HG03097 (cell line): Measurements from ENCODE around the gene DERA.
"Not testable (repeated sequence)": the region's sequence is repeated elsewhere in the genome, so short reads cannot be mapped to it uniquely, and the experiment has no call there.

Experiments
- ATAC-seq: cut with Tn5 transposase; IDR thresholded peaks from one replicate; pipeline ENCODE4 v1.9.1; 2021; ENCODE audit not compliant: unreplicated experiment, low FRiP score

DERA gene

DNA sequence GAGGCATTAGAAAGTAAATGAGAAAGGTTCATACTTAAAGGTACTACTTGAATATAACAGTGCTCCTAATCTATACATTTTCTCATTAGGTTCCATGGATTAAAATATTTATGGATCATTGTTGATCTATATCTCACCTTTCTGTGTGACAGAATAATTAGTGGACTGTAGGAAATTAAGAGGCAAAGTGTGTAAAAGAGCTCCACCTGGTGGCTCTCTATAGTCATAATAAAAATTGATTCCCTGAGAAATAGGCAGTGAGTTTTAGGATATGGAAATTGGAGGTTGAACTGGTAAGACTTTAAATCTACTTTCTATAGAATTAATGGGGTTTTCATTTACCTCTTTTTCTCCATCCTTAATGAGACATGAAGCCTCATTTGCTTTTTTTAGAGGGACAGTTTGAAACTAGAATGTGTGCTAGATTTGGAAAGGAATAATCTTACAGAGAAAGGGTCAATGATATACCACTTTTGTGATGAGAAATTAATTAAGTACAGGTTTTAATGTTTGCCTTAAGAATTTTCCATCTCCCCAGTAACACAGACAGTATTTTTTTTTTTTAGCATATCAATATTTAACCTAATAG is 11.8 kb upstream of the DERA start:
- ATAC-seq = peak; percentile 49

- no peak for ATAC-seq
Measured at GRCh38 chr12:15904378-15904920, 6.7 kb upstream of the DERA start.

DNA sequence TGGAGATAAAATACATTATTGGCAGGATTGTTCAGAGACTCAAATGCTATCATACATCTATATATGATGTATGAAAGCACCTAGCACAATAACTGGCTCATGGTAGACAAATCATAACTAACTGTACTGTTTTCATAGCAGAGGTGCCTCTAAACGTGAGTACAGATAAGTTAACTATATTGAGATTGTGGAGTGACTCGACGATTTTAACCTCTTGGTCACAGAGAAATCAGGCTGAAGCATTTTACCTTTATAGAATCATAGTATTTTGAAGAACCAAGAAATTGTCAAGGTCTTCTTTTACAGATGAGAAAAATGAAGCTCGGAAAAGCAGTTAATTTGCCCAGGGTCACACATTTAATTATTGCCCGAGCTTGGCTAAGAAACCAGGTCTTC is 666 bp upstream of the DERA start:
- no peak for ATAC-seq

- not testable (repeated sequence) for ATAC-seq
Measured at GRCh38 chr12:15911931-15912330, 799 bp downstream of the DERA start.

GRCh38 chr12:15914131-15914530 is 3.0 kb downstream of the DERA start:
- not testable (repeated sequence) for ATAC-seq

DNA sequence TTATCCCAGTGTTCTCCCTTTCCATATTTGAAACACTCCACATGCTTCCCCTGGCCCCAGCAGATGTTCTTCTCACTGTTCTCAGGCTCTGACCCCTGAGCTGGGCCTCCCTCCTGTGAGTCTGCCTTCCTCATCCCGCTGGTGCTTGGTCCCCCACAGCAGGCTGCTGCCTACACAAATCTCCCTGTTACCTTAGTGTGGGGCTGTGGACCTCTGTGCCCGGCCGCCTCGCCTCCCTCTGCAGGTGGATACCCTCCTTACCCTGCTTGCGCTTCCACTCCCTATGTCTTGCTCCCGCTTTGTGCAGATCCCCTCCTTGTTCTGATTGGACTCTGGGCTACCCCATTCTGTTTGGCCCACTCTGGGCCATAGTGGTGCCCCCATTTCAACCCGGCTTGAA is 6.9 kb downstream of the DERA start:
- no peak for ATAC-seq

- no peak for ATAC-seq
Measured at GRCh38 chr12:15919418-15919817, 8.3 kb downstream of the DERA start.

DNA sequence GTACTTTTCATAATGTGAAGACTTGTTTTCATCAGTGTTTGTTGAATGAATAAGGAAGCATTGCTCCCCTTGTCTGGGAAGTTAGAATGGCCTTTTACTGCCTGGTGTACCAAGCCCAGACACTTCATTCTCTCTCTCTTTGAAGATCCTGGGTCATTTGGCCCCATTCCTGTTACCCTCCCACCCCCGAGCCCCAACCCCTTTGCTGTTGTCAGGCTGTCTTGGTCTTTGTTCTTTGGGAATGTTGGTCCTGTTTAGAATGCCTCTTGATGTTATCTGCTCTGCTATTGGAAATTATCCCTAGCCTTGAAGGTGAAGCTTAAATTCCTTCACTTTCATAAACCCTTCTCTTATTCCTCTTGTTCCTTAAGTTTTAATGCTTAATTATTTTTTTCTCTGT is 13.8 kb downstream of the DERA start:
- no peak for ATAC-seq

DNA sequence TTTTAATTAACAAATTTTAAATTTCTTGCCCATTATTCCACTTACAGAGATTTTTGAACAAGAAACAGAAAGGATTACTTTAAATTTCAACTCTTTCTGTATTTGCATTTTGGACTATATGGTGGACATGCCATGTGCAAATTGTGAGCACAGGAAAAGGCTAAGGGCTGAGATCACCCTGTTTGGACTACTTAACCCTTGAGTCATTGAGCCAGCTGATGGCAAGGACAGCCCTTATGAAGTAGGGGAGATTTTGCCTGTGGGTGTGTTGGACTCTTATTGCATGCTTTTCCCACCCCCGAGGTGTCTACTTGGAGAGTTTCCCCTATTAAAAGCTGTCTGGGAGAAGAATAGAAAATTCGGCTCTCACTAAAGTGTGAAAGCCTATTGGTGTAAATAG is 17.2 kb downstream of the DERA start:
- ATAC-seq = no peak

DNA sequence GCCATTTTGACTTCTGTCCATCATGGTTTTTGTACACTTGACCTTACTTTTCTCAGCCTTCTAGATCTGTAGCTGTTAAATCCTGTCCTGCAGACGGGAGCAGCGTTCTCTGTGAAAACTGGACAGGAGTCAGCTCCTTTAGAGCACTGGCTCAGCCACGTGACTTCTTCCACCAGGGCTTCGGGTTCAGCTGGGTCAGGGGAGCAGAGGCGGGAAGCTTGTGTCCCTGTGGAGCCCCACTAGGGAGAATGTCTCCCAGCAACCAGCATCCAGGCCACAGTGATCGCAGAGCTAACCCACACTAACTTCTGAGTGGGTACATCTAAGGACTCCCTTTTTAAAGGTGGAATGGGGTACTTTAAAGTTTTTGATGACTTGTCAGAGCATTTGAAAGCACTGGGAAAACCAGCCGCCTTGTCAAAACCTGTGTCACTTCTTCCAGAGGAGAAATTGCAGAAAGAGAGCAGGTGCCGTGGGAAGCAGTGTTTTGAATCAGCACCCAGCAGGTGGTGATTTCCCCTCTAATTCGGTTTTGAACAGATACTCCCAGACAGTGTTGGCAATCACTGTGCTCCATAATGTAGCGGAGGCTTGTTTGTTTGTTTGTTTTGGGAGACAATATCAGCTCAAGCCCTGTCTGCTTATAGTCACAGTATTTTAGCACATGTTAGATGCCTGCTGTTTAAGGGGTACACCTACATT is 17.9 kb downstream of the DERA start:
- no peak for ATAC-seq

DNA sequence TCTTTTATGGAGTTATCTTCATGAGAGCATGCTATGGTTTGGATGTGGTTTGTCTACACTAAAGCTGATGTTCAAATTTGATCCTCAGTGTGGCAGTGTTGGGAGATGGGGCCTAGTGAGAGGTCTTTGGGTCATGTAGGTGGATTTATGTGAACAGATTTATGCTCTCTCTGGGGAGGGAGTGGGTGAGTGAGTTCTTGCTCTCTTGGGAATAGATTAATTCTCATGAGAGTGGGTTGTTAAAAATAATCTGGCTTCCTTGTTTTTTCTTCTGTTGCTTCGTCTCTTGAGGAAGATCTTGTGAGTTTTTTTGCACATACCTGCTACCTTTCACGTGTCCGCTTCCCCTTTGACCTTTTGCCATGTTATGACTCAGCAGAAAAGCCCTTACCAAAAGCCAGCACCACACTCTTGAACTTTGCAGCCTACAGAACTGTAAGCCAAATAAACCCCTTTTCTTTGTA is 20.5 kb downstream of the DERA start:
- ATAC-seq = peak; percentile 60

DNA sequence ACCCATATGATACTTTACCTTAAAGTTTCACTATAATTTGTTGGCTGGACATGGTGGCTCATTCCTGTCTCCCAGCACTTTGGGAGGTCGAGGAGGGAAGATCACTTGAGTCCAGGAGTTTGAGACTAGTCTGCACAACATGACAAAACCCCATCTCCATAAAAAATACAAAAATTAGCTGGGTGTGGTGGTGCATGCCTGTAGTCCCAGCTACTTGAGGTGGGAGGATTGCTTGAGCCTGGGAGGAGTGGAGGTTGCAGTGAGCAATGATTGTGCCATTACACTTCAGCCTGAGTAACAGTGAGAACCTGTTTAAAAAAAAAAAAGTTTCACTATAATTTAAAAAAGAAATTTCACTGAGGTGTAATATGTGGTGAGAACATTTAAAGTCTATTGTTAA is 21.2 kb downstream of the DERA start:
- no peak for ATAC-seq

GRCh38 chr12:15932971-15933370 is 21.8 kb downstream of the DERA start:
- ATAC-seq = no peak

- ATAC-seq = no peak
Measured at GRCh38 chr12:15933751-15934150, 22.6 kb downstream of the DERA start.

DNA sequence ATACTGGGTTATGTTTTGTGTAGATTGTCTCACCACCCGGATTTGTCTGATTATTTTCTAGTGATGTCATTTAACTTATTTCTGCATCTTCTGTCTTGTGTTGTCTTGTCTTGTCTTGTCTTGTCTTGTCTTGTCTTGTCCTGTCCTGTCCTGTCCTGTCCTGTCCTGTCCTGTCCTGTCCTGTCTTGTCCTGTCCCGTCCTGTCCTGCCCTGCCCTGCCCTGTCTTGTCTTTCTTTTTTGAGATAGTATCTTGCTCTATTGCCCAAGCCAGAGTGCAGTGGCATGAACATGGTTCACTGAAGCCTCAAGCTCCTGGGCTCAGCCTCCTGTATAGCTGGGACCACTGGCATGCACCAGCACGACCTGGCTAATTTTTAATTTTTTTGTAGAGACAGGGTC is 25.6 kb downstream of the DERA start:
- no peak for ATAC-seq

DNA sequence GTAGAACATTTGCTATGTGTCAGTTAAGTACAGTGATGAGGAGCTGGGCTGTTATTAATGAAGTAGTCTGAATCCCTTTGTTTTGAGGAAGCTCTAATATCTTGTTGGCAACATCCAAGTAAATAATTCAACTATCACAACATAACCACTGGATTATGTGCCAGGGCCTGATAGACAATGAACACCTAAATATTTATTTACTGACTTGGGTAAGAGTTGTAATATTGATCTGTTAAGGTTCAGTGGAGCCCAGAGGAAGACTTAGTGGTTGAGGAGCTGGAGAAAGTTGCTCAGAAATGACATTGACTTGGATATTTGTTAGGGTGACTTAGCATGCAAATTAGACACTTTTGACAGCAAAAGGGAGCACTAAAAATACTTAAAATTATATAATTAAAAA is 26.8 kb downstream of the DERA start:
- no peak for ATAC-seq

GRCh38 chr12:15939111-15939510 is 28.0 kb downstream of the DERA start:
- ATAC-seq = no peak

DNA sequence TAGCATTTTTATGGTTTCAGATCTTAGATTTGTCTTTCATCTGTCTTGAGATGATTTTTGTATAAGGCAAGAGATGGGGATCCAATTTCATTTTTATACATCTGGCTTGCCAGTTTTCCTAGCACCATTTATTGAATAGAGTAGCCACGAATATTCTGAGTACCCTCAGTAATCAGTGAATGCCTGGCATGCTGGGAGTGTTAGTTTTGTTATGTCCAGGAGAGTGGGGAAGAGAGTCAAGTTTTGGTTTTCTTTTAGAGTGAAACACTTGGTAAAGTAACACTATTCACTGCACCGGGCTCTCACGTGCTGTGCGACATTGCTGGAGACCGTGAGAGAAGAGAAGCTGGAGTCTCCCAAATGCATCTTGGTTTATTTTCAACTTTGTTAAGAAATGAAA is 31.3 kb downstream of the DERA start:
- ATAC-seq = no peak

GRCh38 chr12:15943519-15943918 is 32.4 kb downstream of the DERA start:
- ATAC-seq = not testable (repeated sequence)

DNA sequence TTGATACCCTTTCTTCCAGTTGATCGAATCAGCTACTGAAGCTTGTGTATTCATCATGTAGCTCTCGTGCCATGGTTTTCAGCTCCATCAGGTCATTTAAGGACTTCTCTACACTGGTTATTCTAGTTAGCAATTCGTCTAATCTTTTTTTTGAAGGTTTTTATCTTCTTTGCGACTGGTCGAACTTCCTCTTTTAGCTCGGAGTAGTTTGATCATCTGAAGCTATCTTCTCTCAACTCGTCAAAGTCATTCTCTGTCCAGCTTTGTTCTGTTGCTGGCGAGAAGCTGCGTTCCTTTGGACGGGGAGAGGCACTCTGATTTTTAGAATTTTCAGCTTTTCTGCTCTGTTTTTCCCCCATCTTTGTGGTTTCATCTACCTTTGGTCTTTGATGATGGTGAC is 37.3 kb downstream of the DERA start:
- not testable (repeated sequence) for ATAC-seq

GRCh38 chr12:15955281-15955680 is 44.1 kb downstream of the DERA start:
- no peak for ATAC-seq

GRCh38 chr12:15956010-15956409 is 44.9 kb downstream of the DERA start:
- no peak for ATAC-seq
